Testis (tissue), 3 donors: ENCODE data around the gene RNF125. TPM values are rescaled to one million over a fixed set of nuclear protein-coding genes. Genes with fewer than 3 reads are reported as not detected.

Experiments
- DNase-seq: peaks from one replicate; pipeline ENCODE4 v3.0.0-alpha.2; 2019
- H3K27ac ChIP-seq, 2 donors: fragments of 200-600 bp; sonication (generic); one replicate each; pipeline ENCODE4 v1.5.1; 2019
- H3K27me3 ChIP-seq: fragments of 200-600 bp; sonication (generic); one replicate; pipeline ENCODE4 v1.5.1; 2019
- H3K36me3 ChIP-seq: fragments of 200-600 bp; sonication (generic); one replicate; pipeline ENCODE4 v1.5.1; 2017; ENCODE audit warnings: low read depth; ENCODE audit errors: missing control alignments
- H3K4me1 ChIP-seq: fragments of 200-600 bp; sonication (generic); one replicate; pipeline ENCODE4 v1.5.1; 2019
- H3K4me3 ChIP-seq, 2 donors: fragments of 200-600 bp; sonication (generic); one replicate each; pipeline ENCODE4 v1.5.1; 2017 to 2019
- H3K9me3 ChIP-seq: fragments of 200-600 bp; sonication (generic); one replicate; pipeline ENCODE4 v1.5.1; 2017
- POLR2A ChIP-seq: fragments of 450-650 bp; IDR thresholded peaks from one replicate; pipeline ENCODE4 v1.6.1; 2017; ENCODE audit warnings: antibody characterized with exemption, mild to moderate bottlenecking, moderate library complexity
- WGBS, 2 donors: methylation state at CpG; one replicate each; pipeline ENCODE4 v1.1.5; 2018; 5-methylcytosine and 5-hydroxymethylcytosine counted together
- intact Hi-C: fragments of 100-400 bp; cut with DNase I; formaldehyde crosslinking; loops from one replicate; pipeline ENCODE4 v1.15.1; 2023; ENCODE audit warnings: low total_unique reads
- polyA plus RNA-seq: library from polyadenylated mRNA; stranded (reverse); fragments of 350-450 nt; fragmentation: Illumina TruSeq; extraction: RNeasy Lipid Tissue Mini Kit (QIAGEN cat#74804); gene quantifications from one replicate; pipeline ENCODE4 v1.2.3, GENCODE V29; 2014; ENCODE audit warnings: low read depth, low replicate concordance; ENCODE audit not compliant: insufficient read depth
- total RNA-seq, 2 donors: library from RNA; depleted of rRNA; stranded (reverse); fragments of >200 nt; gene quantifications; one replicate each; pipeline ENCODE4 v1.2.3, GENCODE V29; 2016
- TF ChIP-seq, protein P1 (sequence below), 3 experiments: fragments of 450-650 bp in 2 of 3; fragments of 200-600 bp in 1 of 3; sonication (generic) in 1 of 3; IDR thresholded peaks; one replicate each; pipeline ENCODE4 v1.5.1; 2016 to 2019; ENCODE audit warnings: antibody characterized with exemption in 3 of 3, mild to moderate bottlenecking in 2 of 3, moderate library complexity in 1 of 3

Gene RNF125
- total and polyA plus RNA-seq, 3 donors from 2014 or later, result 1.9 to 9.1 (median 2.0) TPM

GRCh38 chr18:32072321-32072720 is 53.7 kb downstream of the RNF125 start:
- H3K36me3 ChIP-seq, result no peaks in the 10 kb centered on the region
- no peaks in the 10 kb centered on the region for H3K4me1 ChIP-seq
- H3K9me3 ChIP-seq, result no peaks in the 10 kb centered on the region
- no peaks in the 10 kb centered on the region for H3K27me3 ChIP-seq
- intact Hi-C loops, result no loop called here
- no peak for TF ChIP-seq POLR2A
- TF ChIP-seq, protein P1, sequence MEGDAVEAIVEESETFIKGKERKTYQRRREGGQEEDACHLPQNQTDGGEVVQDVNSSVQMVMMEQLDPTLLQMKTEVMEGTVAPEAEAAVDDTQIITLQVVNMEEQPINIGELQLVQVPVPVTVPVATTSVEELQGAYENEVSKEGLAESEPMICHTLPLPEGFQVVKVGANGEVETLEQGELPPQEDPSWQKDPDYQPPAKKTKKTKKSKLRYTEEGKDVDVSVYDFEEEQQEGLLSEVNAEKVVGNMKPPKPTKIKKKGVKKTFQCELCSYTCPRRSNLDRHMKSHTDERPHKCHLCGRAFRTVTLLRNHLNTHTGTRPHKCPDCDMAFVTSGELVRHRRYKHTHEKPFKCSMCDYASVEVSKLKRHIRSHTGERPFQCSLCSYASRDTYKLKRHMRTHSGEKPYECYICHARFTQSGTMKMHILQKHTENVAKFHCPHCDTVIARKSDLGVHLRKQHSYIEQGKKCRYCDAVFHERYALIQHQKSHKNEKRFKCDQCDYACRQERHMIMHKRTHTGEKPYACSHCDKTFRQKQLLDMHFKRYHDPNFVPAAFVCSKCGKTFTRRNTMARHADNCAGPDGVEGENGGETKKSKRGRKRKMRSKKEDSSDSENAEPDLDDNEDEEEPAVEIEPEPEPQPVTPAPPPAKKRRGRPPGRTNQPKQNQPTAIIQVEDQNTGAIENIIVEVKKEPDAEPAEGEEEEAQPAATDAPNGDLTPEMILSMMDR (IDR thresholded peaks at IDR 0.05), result peak; percentile 31 to 45 (median 33)
- no peak overlapping the region for H3K4me3 ChIP-seq
- no peak overlapping the region for H3K27ac ChIP-seq
- DNase-seq, result no peak
- WGBS, 2 donors, result 59 to 72% methylated on average over 4 of the region's 4 CpGs

DNA sequence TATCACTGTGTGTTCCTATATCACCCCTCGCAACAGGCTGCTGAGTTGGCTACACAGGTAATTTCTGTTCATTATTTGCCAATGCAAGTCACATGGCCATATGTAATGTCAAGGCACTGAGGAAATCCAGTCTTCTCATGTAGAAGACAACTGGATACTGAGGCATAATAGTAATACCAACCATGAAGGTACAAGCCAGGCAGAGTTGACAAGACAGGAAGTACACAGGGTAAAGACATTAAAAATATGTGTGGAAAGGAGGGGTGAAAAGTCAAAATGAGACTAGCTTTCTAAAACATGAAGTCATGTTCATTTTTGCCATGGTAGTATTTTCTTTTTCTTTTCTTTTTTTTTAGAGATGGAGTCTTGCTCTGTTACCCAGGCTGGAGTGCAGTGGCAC is 55.6 kb downstream of the RNF125 start:
- Histone ChIP-seq H3K27ac (no peak overlapping the region), H3K4me1 (no peaks in the 10 kb centered on the region), H3K36me3 (no peaks in the 10 kb centered on the region), H3K9me3 (no peaks in the 10 kb centered on the region), H3K4me3 (no peak overlapping the region), H3K27me3 (no peaks in the 10 kb centered on the region)
- no peak for TF ChIP-seq POLR2A
- TF ChIP-seq, protein P1 (IDR thresholded peaks at IDR 0.05), result no peak
- no peak for DNase-seq
- WGBS, 2 donors, result 95 to 98% methylated on average over 1 of the region's 1 CpG
- intact Hi-C loops, result no loop called here

DNA sequence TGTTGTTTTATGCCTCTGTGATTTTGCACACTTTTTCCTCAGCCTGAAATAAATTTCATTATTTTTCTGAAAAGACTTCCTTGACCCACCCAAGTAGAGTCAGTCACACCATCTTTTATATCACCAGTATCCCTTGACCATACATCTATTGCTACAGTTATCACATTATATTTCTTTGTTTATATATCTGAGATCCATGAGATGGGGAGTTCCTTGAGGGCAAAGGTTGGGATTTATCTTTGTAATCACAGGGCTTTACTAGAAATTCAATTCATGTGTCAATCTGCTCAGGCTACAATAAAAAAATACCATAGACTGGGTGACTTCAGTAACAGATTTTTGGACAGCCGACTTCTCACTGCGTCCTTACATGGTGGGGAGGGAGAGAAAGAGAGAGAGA is 60.2 kb downstream of the RNF125 start:
- Histone ChIP-seq H3K36me3 (no peaks in the 10 kb centered on the region), H3K4me3 (no peak overlapping the region), H3K4me1 (no peaks in the 10 kb centered on the region), H3K27me3 (no peaks in the 10 kb centered on the region), H3K9me3 (no peaks in the 10 kb centered on the region), H3K27ac (no peak overlapping the region)
- DNase-seq, result no peak
- TF ChIP-seq, protein P1 (IDR thresholded peaks at IDR 0.05), result no peak
- TF ChIP-seq POLR2A, result no peak
- WGBS, 2 donors, result 81 to 95% methylated on average over 2 of the region's 2 CpGs
- intact Hi-C loops, result no loop called here

GRCh38 chr18:32081881-32082280 is 63.3 kb downstream of the RNF125 start:
- H3K27me3 ChIP-seq, result no peaks in the 10 kb centered on the region
- 48 to 53% methylated on average over 1 of the region's 1 CpG for WGBS, 2 donors
- H3K27ac ChIP-seq, result no peak overlapping the region
- no peak for TF ChIP-seq POLR2A
- TF ChIP-seq, protein P1 (IDR thresholded peaks at IDR 0.05), result no peak
- no peak overlapping the region for H3K4me3 ChIP-seq
- H3K36me3 ChIP-seq, result no peaks in the 10 kb centered on the region
- no peaks in the 10 kb centered on the region for H3K4me1 ChIP-seq
- no peak for DNase-seq
- intact Hi-C loops, result no loop called here
- no peaks in the 10 kb centered on the region for H3K9me3 ChIP-seq

GRCh38 chr18:32083781-32084180 is 65.2 kb downstream of the RNF125 start:
- Histone ChIP-seq H3K36me3 (no peaks in the 10 kb centered on the region), H3K27me3 (no peaks in the 10 kb centered on the region), H3K27ac (no peak overlapping the region), H3K4me1 (no peaks in the 10 kb centered on the region), H3K9me3 (no peaks in the 10 kb centered on the region), H3K4me3 (no peak overlapping the region)
- no peak for DNase-seq
- intact Hi-C loops, result no loop called here
- 94 to 95% methylated on average over 8 of the region's 8 CpGs for WGBS, 2 donors
- TF ChIP-seq POLR2A, result no peak
- TF ChIP-seq, protein P1 (IDR thresholded peaks at IDR 0.05), result no peak
